ENCODE measurements around the gene SH3RF1. TPM values are rescaled to one million over a fixed set of nuclear protein-coding genes. Genes with fewer than 3 reads are reported as not detected.

SH3RF1 gene
- total RNA-seq, 1 experiment from 2014 or later, result 15.3 TPM

GRCh38 chr4:169286562-169287301, 16.0 kb upstream of the SH3RF1 start:
- TF ChIP-seq, protein P1, sequence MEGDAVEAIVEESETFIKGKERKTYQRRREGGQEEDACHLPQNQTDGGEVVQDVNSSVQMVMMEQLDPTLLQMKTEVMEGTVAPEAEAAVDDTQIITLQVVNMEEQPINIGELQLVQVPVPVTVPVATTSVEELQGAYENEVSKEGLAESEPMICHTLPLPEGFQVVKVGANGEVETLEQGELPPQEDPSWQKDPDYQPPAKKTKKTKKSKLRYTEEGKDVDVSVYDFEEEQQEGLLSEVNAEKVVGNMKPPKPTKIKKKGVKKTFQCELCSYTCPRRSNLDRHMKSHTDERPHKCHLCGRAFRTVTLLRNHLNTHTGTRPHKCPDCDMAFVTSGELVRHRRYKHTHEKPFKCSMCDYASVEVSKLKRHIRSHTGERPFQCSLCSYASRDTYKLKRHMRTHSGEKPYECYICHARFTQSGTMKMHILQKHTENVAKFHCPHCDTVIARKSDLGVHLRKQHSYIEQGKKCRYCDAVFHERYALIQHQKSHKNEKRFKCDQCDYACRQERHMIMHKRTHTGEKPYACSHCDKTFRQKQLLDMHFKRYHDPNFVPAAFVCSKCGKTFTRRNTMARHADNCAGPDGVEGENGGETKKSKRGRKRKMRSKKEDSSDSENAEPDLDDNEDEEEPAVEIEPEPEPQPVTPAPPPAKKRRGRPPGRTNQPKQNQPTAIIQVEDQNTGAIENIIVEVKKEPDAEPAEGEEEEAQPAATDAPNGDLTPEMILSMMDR (conservative IDR thresholded peaks at IDR 0.05), result peak; percentile 55
- H3K14ac ChIP-seq (ENCODE audit: insufficient read depth, low read length), result no peak overlapping the region
- no peak overlapping the region for H3K27ac Mint-ChIP-seq
- no peak overlapping the region for H2BK5ac ChIP-seq (ENCODE audit: insufficient read length, low read length)
- no peak overlapping the region for H3K18ac ChIP-seq (ENCODE audit: insufficient read length, low read depth, low read length)
- H3K79me1 ChIP-seq (ENCODE audit: insufficient read depth, low read depth, low read length, poor library complexity, severe bottlenecking), result no peaks in the 10 kb centered on the region
- no peak overlapping the region for H3K4ac ChIP-seq (ENCODE audit: low read depth, low read length)
- peaks cover 0 to 13% (median 5%) of the 10 kb centered on the region in 3 experiments; a peak in 4 of 7 replicates for H3K36me3 Mint-ChIP-seq (ENCODE audit: insufficient read depth in 1 of 3, low read depth in 3 of 3)
- H3K9me3 ChIP-seq (ENCODE audit: control insufficient read depth, low read depth, low read length), result no peaks in the 10 kb centered on the region
- no peak overlapping the region for H2BK12ac ChIP-seq (ENCODE audit: insufficient read length, low read depth, low read length)
- WGBS (ENCODE audit: extremely low coverage, insufficient read length, low lambda C conversion rate), result no CpG with 5 or more reads among the region's 3 CpGs
- H3K4me1 Mint-ChIP-seq, result peaks cover 4 to 10% of the 10 kb centered on the region in 2 experiments; a peak in 3 of 4 replicates
- no peaks in the 10 kb centered on the region for H3K23me2 ChIP-seq (ENCODE audit: insufficient read length, low read depth, low read length, poor library complexity, severe bottlenecking)
- no peak overlapping the region for H2BK15ac ChIP-seq (ENCODE audit: low read depth, low read length)
- no peaks in the 10 kb centered on the region for H3K27me3 Mint-ChIP-seq (ENCODE audit: low read depth)
- H2AFZ ChIP-seq (ENCODE audit: low read length), result no peak overlapping the region
- H3K4me2 ChIP-seq (ENCODE audit: insufficient read depth, insufficient read length, low read length), result no peak overlapping the region
- no peaks in the 10 kb centered on the region for H3K4me1 ChIP-seq (ENCODE audit: insufficient read depth, low read length)
- H3K56ac ChIP-seq (ENCODE audit: insufficient read length, low read depth, low read length), result no peak overlapping the region
- no peak overlapping the region for H2AK5ac ChIP-seq (ENCODE audit: insufficient read length, low read length)
- no peak overlapping the region for H4K8ac ChIP-seq (replicated peaks; ENCODE audit: insufficient read length, low read depth, low read length)
- H3K23ac ChIP-seq (ENCODE audit: insufficient read length, low read depth, low read length), result no peak overlapping the region
- peaks cover 2 to 6% of the 10 kb centered on the region in 2 experiments; a peak in 3 of 5 replicates for H3K9me3 Mint-ChIP-seq
- H3T11ph ChIP-seq (ENCODE audit: low read length), result no peak overlapping the region
- H3K79me2 ChIP-seq (ENCODE audit: insufficient read depth, low read length), result no peaks in the 10 kb centered on the region
- H3K27ac ChIP-seq (ENCODE audit: insufficient read length, low read depth, low read length), result no peak overlapping the region
- H3K27me3 ChIP-seq (ENCODE audit: insufficient read depth, low read length), result no peaks in the 10 kb centered on the region
- H2BK120ac ChIP-seq (ENCODE audit: low read depth, low read length, poor library complexity, severe bottlenecking), result no peak overlapping the region
- no peak for DNase-seq
- no peak overlapping the region for H3K4me3 Mint-ChIP-seq
- no peak overlapping the region for H4K5ac ChIP-seq (ENCODE audit: insufficient read length, low read depth, low read length)
- no peaks in the 10 kb centered on the region for H4K20me1 ChIP-seq (ENCODE audit: control insufficient read depth, insufficient read depth, insufficient read length)
- H4K91ac ChIP-seq (ENCODE audit: insufficient read length, low read depth, low read length), result no peak overlapping the region
- H2BK20ac ChIP-seq (ENCODE audit: low read depth, low read length, poor library complexity, severe bottlenecking), result no peak overlapping the region
- no peak overlapping the region for H3K9ac ChIP-seq (ENCODE audit: extremely low read depth, insufficient read length, low read length)

Data from H9 (cell line).